C4-2B (cell line): ENCODE results near the gene ITIH5.

ENCODE experiments used
- ZFX ChIP-seq: fragments of 450-650 bp; IDR thresholded peaks from 2 replicates; pipeline ENCODE4 v1.6.1; 2017
- TF ChIP-seq, protein P1 (sequence below): fragments of 450-650 bp; conservative IDR thresholded peaks from 2 replicates; pipeline ENCODE4 v1.5.1; 2017; ENCODE audit warnings: mild to moderate bottlenecking

- TF ChIP-seq, protein P1, sequence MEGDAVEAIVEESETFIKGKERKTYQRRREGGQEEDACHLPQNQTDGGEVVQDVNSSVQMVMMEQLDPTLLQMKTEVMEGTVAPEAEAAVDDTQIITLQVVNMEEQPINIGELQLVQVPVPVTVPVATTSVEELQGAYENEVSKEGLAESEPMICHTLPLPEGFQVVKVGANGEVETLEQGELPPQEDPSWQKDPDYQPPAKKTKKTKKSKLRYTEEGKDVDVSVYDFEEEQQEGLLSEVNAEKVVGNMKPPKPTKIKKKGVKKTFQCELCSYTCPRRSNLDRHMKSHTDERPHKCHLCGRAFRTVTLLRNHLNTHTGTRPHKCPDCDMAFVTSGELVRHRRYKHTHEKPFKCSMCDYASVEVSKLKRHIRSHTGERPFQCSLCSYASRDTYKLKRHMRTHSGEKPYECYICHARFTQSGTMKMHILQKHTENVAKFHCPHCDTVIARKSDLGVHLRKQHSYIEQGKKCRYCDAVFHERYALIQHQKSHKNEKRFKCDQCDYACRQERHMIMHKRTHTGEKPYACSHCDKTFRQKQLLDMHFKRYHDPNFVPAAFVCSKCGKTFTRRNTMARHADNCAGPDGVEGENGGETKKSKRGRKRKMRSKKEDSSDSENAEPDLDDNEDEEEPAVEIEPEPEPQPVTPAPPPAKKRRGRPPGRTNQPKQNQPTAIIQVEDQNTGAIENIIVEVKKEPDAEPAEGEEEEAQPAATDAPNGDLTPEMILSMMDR, result no peak
- no peak for TF ChIP-seq ZFX
Observed at GRCh38 chr10:7545792-7546191, 121.0 kb downstream of the ITIH5 start.
